Anterior cingulate cortex (tissue), 58 donors: ENCODE data around the gene DLX1.
"Not testable (repeated sequence)": the region's sequence is repeated elsewhere in the genome, so short reads cannot be mapped to it uniquely, and the experiment has no call there.

ENCODE experiments used
- DNase-seq, 58 donors: peaks; one replicate each; lab custom pipeline; 2025; lab: John Stamatoyannopoulos, UW

DLX1 gene

GRCh38 chr2:172062402-172063004 lies 22.8 kb upstream of the DLX1 start:
- DNase-seq, result no peak

GRCh38 chr2:172063446-172063845 lies 21.9 kb upstream of the DLX1 start:
- DNase-seq, result no peak

GRCh38 chr2:172065111-172065510 lies 20.2 kb upstream of the DLX1 start:
- DNase-seq, result no peak

GRCh38 chr2:172066394-172066886 lies 18.9 kb upstream of the DLX1 start:
- DNase-seq, result no peak

GRCh38 chr2:172067905-172068304 lies 17.4 kb upstream of the DLX1 start:
- not testable (repeated sequence) for DNase-seq

GRCh38 chr2:172070936-172071335 lies 14.4 kb upstream of the DLX1 start:
- DNase-seq, result no peak

GRCh38 chr2:172072303-172072702 lies 13.0 kb upstream of the DLX1 start:
- no peak for DNase-seq

- no peak for DNase-seq
Observed at GRCh38 chr2:172072706-172073105, 12.6 kb upstream of the DLX1 start.

- no peak for DNase-seq
Observed at GRCh38 chr2:172073518-172073917, 11.8 kb upstream of the DLX1 start.

- DNase-seq, result no peak
Observed at GRCh38 chr2:172074254-172074653, 11.1 kb upstream of the DLX1 start.

- DNase-seq, result no peak
Observed at GRCh38 chr2:172079416-172079815, 5.9 kb upstream of the DLX1 start.

GRCh38 chr2:172079838-172080640 lies 5.3 kb upstream of the DLX1 start:
- DNase-seq, result no peak

GRCh38 chr2:172080641-172081220 lies 4.6 kb upstream of the DLX1 start:
- DNase-seq, result no peak

GRCh38 chr2:172081221-172082022 lies 3.9 kb upstream of the DLX1 start:
- no peak for DNase-seq

GRCh38 chr2:172082105-172082943 lies 3.0 kb upstream of the DLX1 start:
- no peak for DNase-seq

GRCh38 chr2:172082944-172083627 lies 2.2 kb upstream of the DLX1 start:
- no peak for DNase-seq

- DNase-seq, result no peak
Observed at GRCh38 chr2:172083628-172084394, 1.5 kb upstream of the DLX1 start.

- DNase-seq, result no peak
Observed at GRCh38 chr2:172084395-172084644, 987 bp upstream of the DLX1 start.
